Caco-2 (cell line): ENCODE results near the gene ELOVL5. TPM values are rescaled to one million over a fixed set of nuclear protein-coding genes. Genes with fewer than 3 reads are reported as not detected.

Source experiments
- BruUV-seq: library from RNA; stranded (reverse); fragments of 400-500 nt; replicated peaks from 2 replicates; lab custom pipeline; 2021; lab: Mats Ljungman, UMichigan
- CTCF ChIA-PET: fragments of 300-600 bp; sonication (Branson Sonifier 250); formaldehyde crosslinking; loops from one replicate; lab custom pipeline; 2022; ENCODE audit warnings: antibody characterized with exemption; lab: Charles Lee
- POLR2A ChIA-PET: fragments of 300-600 bp; sonication (Branson Sonifier 250); formaldehyde crosslinking; loops from one replicate; lab custom pipeline; 2022; ENCODE audit warnings: antibody characterized with exemption; lab: Charles Lee
- DNase-seq, 2 experiments: peaks; one replicate each; pipeline versions ENCODE4 v3.0.0 to v3.0.0-alpha.2; 2020 to 2022
- H3K27me3 ChIP-seq: replicated peaks from 2 replicates; pipeline ENCODE4 v1.6.0; 2011; ENCODE audit warnings: low read length; ENCODE audit not compliant: control insufficient read depth, insufficient read depth
- H3K36me3 ChIP-seq: 2 replicates; pipeline ENCODE4 v1.5.1; 2011; ENCODE audit warnings: low read length; ENCODE audit not compliant: control insufficient read depth, insufficient read depth
- H3K4me1 ChIP-seq: fragments of 250-450 bp; sonication (Bioruptor Pico); 2 replicates; pipeline ENCODE4 v1.5.1; 2020; ENCODE audit warnings: mild to moderate bottlenecking
- H3K4me3 ChIP-seq: 2 replicates; pipeline ENCODE4 v1.5.1; 2011; ENCODE audit warnings: low read depth, mild to moderate bottlenecking, control low read depth, low read length
- H3K9me3 ChIP-seq: fragments of 250-450 bp; sonication (Bioruptor Pico); 2 replicates; pipeline ENCODE4 v1.5.1; 2020; ENCODE audit warnings: mild to moderate bottlenecking, moderate library complexity
- H3K27ac Mint-ChIP-seq: one replicate; pipeline ENCODE4 v1.8.0; 2022; ENCODE audit warnings: mixed read lengths; ENCODE audit not compliant: unreplicated experiment
- H3K27me3 Mint-ChIP-seq: one replicate; pipeline ENCODE4 v1.8.0; 2022; ENCODE audit warnings: mixed read lengths; ENCODE audit not compliant: insufficient read depth, unreplicated experiment
- H3K36me3 Mint-ChIP-seq: one replicate; pipeline ENCODE4 v1.8.0; 2022; ENCODE audit warnings: mild to moderate bottlenecking, mixed read lengths; ENCODE audit not compliant: insufficient read depth, unreplicated experiment
- H3K4me1 Mint-ChIP-seq: one replicate; pipeline ENCODE4 v1.8.0; 2022; ENCODE audit warnings: low read depth, mixed read lengths; ENCODE audit not compliant: unreplicated experiment
- H3K4me3 Mint-ChIP-seq: one replicate; pipeline ENCODE4 v1.8.0; 2022; ENCODE audit warnings: mild to moderate bottlenecking, moderate library complexity, mixed read lengths; ENCODE audit not compliant: unreplicated experiment
- H3K9me3 Mint-ChIP-seq: one replicate; pipeline ENCODE4 v1.8.0; 2022; ENCODE audit warnings: mixed read lengths; ENCODE audit not compliant: unreplicated experiment
- CTCF ChIP-seq, 2 experiments: fragments of 200-600 bp in 1 of 2; IDR thresholded peaks; 1 replicate in 1 of 2; 2 replicates in 1 of 2; pipeline versions ENCODE4 v1.5.1 to v1.8.0; 2011 to 2022; ENCODE audit warnings: antibody characterized with exemption in 1 of 2, control low read depth in 1 of 2, inconsistent platforms in 1 of 2, low read depth in 1 of 2, low read length in 1 of 2, mild to moderate bottlenecking in 1 of 2, moderate library complexity in 1 of 2; ENCODE audit not compliant: insufficient read depth in 1 of 2, severe bottlenecking in 1 of 2, unreplicated experiment in 1 of 2
- intact Hi-C: fragments of 100-400 bp; cut with micrococcal nuclease; formaldehyde crosslinking; loops from one replicate; pipeline ENCODE4 v1.10.0; 2022; ENCODE audit not compliant: unreplicated experiment
- total RNA-seq: library from RNA; stranded (reverse); gene quantifications from 2 replicates; pipeline ENCODE4 v1.2.3, GENCODE V29; 2022

Gene ELOVL5
- total RNA-seq, 1 experiment from 2014 or later, result 70.4 TPM

DNA sequence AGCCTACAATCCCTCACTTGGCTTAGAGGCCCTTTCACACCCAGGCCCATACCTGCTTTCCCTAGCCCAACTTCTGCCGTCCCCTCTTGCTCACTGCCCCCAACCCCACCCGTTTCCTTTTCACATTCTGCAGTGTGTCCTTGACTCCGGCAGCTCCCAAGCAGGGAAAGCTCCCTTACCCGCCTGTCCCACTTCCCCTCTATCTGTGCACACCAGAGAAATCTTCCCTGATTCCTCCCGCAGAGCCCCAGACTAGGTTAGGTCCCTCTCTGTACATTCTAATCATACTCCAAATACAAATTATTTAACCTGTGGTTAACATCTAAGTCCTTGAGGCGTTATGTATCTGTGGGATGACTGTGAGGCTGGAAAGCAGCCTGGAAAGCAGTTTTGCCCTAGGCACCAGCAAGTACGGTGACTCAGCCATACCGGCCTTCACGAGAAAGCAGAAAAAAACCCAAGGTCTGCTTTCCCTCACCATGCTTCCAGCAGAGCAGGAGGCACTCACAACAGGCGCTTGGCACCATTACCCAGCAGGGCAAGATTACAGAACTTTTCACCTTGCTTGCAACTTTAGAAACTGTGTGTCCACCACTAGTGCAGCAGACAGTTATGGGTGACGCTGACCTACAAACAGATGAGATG is 22.3 kb downstream of the ELOVL5 start:
- intact Hi-C loops, result no loop called here
- no peak for DNase-seq
- H3K27me3 Mint-ChIP-seq, result no peaks in the 10 kb centered on the region
- peaks cover 5% of the 10 kb centered on the region for H3K36me3 Mint-ChIP-seq
- H3K27ac Mint-ChIP-seq, result no peak overlapping the region
- Histone ChIP-seq H3K4me1 (peaks cover 11% of the 10 kb centered on the region), H3K9me3 (no peaks in the 10 kb centered on the region), H3K4me3 (no peak overlapping the region), H3K36me3 (no peaks in the 10 kb centered on the region), H3K27me3 (no peaks in the 10 kb centered on the region)
- peaks cover 20% of the 10 kb centered on the region for H3K4me1 Mint-ChIP-seq
- ChIA-PET CTCF (no interaction called here), POLR2A (no interaction called here)
- no peak for TF ChIP-seq CTCF (IDR thresholded peaks at IDR 0.05; ENCODE audit: insufficient read depth in 1 of 2, low read depth in 1 of 2, low read length in 1 of 2, severe bottlenecking in 1 of 2, unreplicated experiment in 1 of 2)
- H3K9me3 Mint-ChIP-seq, result no peaks in the 10 kb centered on the region
- no TSS peak for BruUV-seq
- no peak overlapping the region for H3K4me3 Mint-ChIP-seq

DNA sequence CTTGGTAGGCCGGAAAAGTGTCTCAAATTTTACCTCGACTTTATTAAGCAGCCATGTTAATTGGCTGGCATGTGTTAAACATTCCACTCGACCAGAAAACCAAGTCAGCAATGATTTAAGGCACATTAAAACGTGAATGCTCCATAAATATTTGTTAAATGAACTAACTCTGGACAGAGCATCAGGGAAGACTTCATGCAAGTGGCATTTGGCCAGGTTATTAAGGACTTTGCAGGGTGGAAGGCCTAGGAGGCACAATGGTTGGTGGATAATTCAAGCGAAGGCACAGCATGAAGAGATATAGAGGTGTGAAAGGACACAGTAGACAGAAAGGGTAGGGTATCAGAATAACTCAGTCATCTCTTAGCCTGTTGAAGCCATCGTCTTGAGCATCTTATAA is 23.0 kb downstream of the ELOVL5 start:
- BruUV-seq, result no TSS peak
- H3K27me3 Mint-ChIP-seq, result no peaks in the 10 kb centered on the region
- H3K27ac Mint-ChIP-seq, result no peak overlapping the region
- H3K4me1 ChIP-seq, result peaks cover 18% of the 10 kb centered on the region
- H3K9me3 ChIP-seq, result no peaks in the 10 kb centered on the region
- intact Hi-C loops, result no loop called here
- H3K9me3 Mint-ChIP-seq, result no peaks in the 10 kb centered on the region
- DNase-seq, result no peak
- no peak overlapping the region for H3K4me3 ChIP-seq
- no peak overlapping the region for H3K4me3 Mint-ChIP-seq
- peaks cover 20% of the 10 kb centered on the region for H3K4me1 Mint-ChIP-seq
- H3K27me3 ChIP-seq, result no peaks in the 10 kb centered on the region
- ChIA-PET POLR2A (no interaction called here), CTCF (no interaction called here)
- TF ChIP-seq CTCF (IDR thresholded peaks at IDR 0.05; ENCODE audit: insufficient read depth in 1 of 2, low read depth in 1 of 2, low read length in 1 of 2, severe bottlenecking in 1 of 2, unreplicated experiment in 1 of 2), result no peak
- peaks cover under 1% of the 10 kb centered on the region for H3K36me3 Mint-ChIP-seq
- no peaks in the 10 kb centered on the region for H3K36me3 ChIP-seq

GRCh38 chr6:53322188-53323029 is 26.3 kb downstream of the ELOVL5 start:
- no peak for DNase-seq
- no peaks in the 10 kb centered on the region for H3K27me3 Mint-ChIP-seq
- TF ChIP-seq CTCF (IDR thresholded peaks at IDR 0.05; ENCODE audit: insufficient read depth in 1 of 2, low read depth in 1 of 2, low read length in 1 of 2, severe bottlenecking in 1 of 2, unreplicated experiment in 1 of 2), result no peak
- Histone ChIP-seq H3K4me3 (no peak overlapping the region), H3K9me3 (no peaks in the 10 kb centered on the region), H3K27me3 (no peaks in the 10 kb centered on the region), H3K4me1 (peaks cover 18% of the 10 kb centered on the region), H3K36me3 (no peaks in the 10 kb centered on the region)
- POLR2A ChIA-PET, result interaction anchor here (0.9 kb wide), 1 partner anchor 37 kb away, joined by 3 read pairs; no protein-coding TSS in a partner anchor
- no peaks in the 10 kb centered on the region for H3K9me3 Mint-ChIP-seq
- peaks cover 20% of the 10 kb centered on the region for H3K4me1 Mint-ChIP-seq
- no peaks in the 10 kb centered on the region for H3K36me3 Mint-ChIP-seq
- no peak overlapping the region for H3K27ac Mint-ChIP-seq
- BruUV-seq, result no TSS peak
- CTCF ChIA-PET, result interaction anchor here (0.7 kb wide), 1 partner anchor 37 kb away, joined by 3 read pairs; no protein-coding TSS in a partner anchor
- intact Hi-C loops, result no loop called here
- H3K4me3 Mint-ChIP-seq, result no peak overlapping the region
